ENCODE results near the gene PTPA. TPM values are rescaled to one million over a fixed set of nuclear protein-coding genes. Genes with fewer than 3 reads are reported as not detected.

PTPA gene
- polyA plus RNA-seq, 3 donors = 11.7 to 38.5 (median 12.4) TPM

GRCh38 chr9:129080298-129080600 lies 31.0 kb upstream of the PTPA start:
- peak overlapping the region; percentile 100 for H3K4me2 ChIP-seq (replicated peaks; ENCODE audit: extremely low read depth, low read length, poor library complexity, severe bottlenecking)
- peak overlapping the region; percentile 52 to 93 (median 91) for H3K4me3 ChIP-seq (replicated peaks in 1 of 3; ENCODE audit: low read depth in 2 of 3, low read length in 3 of 3)
- peaks cover 18 to 22% of the 10 kb centered on the region in 2 donors for H3K4me1 ChIP-seq (ENCODE audit: control insufficient read depth in 1 of 2, insufficient read depth in 2 of 2, low read length in 2 of 2)
- DNase-seq = no peak
- Mint-ChIP-seq H3K4me1 (peaks cover 20% of the 10 kb centered on the region), H3K36me3 (peaks cover 6 to 12% of the 10 kb centered on the region in 2 donors), H3K27me3 (ENCODE audit: low read depth in 3 of 3) (peaks cover 0 to 5% (median 2%) of the 10 kb centered on the region in 3 donors), H3K9me3 (no peaks in the 10 kb centered on the region), H3K4me3 (peak overlapping the region; percentile 85 to 88), H3K27ac (peak overlapping the region in 4 of 7 donors; percentile 53 to 88 (median 81))
- no peaks in the 10 kb centered on the region for H3K9me3 ChIP-seq (replicated peaks in 1 of 2; ENCODE audit: control insufficient read depth in 1 of 2, insufficient read depth in 1 of 2, low read length in 2 of 2)
- TF ChIP-seq, protein P1, sequence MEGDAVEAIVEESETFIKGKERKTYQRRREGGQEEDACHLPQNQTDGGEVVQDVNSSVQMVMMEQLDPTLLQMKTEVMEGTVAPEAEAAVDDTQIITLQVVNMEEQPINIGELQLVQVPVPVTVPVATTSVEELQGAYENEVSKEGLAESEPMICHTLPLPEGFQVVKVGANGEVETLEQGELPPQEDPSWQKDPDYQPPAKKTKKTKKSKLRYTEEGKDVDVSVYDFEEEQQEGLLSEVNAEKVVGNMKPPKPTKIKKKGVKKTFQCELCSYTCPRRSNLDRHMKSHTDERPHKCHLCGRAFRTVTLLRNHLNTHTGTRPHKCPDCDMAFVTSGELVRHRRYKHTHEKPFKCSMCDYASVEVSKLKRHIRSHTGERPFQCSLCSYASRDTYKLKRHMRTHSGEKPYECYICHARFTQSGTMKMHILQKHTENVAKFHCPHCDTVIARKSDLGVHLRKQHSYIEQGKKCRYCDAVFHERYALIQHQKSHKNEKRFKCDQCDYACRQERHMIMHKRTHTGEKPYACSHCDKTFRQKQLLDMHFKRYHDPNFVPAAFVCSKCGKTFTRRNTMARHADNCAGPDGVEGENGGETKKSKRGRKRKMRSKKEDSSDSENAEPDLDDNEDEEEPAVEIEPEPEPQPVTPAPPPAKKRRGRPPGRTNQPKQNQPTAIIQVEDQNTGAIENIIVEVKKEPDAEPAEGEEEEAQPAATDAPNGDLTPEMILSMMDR (IDR thresholded peaks at IDR 0.05) = no peak
- H3K27ac ChIP-seq (ENCODE audit: low read depth in 1 of 2, low read length in 2 of 2) = peak overlapping the region; percentile 20 to 46
- intact Hi-C loops (cut with micrococcal nuclease) = loop anchor here in 1 of 2 donors (2.0 kb wide), 2 partner anchors 31 to 43 kb away; partner anchors contain the start of genes CRAT, MIGA2 and PTPA
- peaks cover 11% of the 10 kb centered on the region for H4K20me1 ChIP-seq (ENCODE audit: insufficient read depth, low read length)
- no peaks in the 10 kb centered on the region for H3K27me3 ChIP-seq (ENCODE audit: control insufficient read depth in 2 of 2, insufficient read depth in 2 of 2, low read length in 2 of 2)
- WGBS (ENCODE audit: insufficient coverage) = 10% methylated on average over 9 of the region's 12 CpGs
- H2AFZ ChIP-seq (ENCODE audit: insufficient read depth, low read depth, low read length, poor library complexity, severe bottlenecking) = peak overlapping the region; percentile 78
- H3K9ac ChIP-seq (ENCODE audit: insufficient read depth, low read length, poor library complexity, severe bottlenecking) = peak overlapping the region; percentile 51
- peaks cover 27% of the 10 kb centered on the region for H3K79me2 ChIP-seq (ENCODE audit: insufficient read depth, low read length)
- H3K36me3 ChIP-seq (replicated peaks in 1 of 2; ENCODE audit: control insufficient read depth in 1 of 2, insufficient read depth in 2 of 2, low read length in 2 of 2) = peaks cover 5 to 15% of the 10 kb centered on the region in 2 donors

- peak within 1 kb of the TSS; percentile 79 for H3K9ac ChIP-seq (ENCODE audit: insufficient read depth, low read length, poor library complexity, severe bottlenecking)
- H3K4me3 ChIP-seq (replicated peaks in 1 of 3; ENCODE audit: low read depth in 2 of 3, low read length in 3 of 3) = peak within 1 kb of the TSS; percentile 54 to 93 (median 91)
- peak within 1 kb of the TSS; percentile 63 to 88 (median 79) for H3K27ac Mint-ChIP-seq
- peaks cover 11 to 15% of the 10 kb centered on the region in 2 donors for H3K36me3 Mint-ChIP-seq
- peak within 1 kb of the TSS; percentile 85 to 88 for H3K4me3 Mint-ChIP-seq
- H3K27me3 Mint-ChIP-seq (ENCODE audit: low read depth in 3 of 3) = peaks cover 0 to 5% (median 2%) of the 10 kb centered on the region in 3 donors
- H3K27me3 ChIP-seq (ENCODE audit: control insufficient read depth in 2 of 2, insufficient read depth in 2 of 2, low read length in 2 of 2) = no peaks in the 10 kb centered on the region
- no peaks in the 10 kb centered on the region for H3K9me3 ChIP-seq (replicated peaks in 1 of 2; ENCODE audit: control insufficient read depth in 1 of 2, insufficient read depth in 1 of 2, low read length in 2 of 2)
- TF ChIP-seq, protein P1 (IDR thresholded peaks at IDR 0.05) = no peak
- H3K4me2 ChIP-seq (replicated peaks; ENCODE audit: extremely low read depth, low read length, poor library complexity, severe bottlenecking) = peak within 1 kb of the TSS; percentile 100
- H3K9me3 Mint-ChIP-seq = no peaks in the 10 kb centered on the region
- H3K27ac ChIP-seq (ENCODE audit: low read depth in 1 of 2, low read length in 2 of 2) = peak within 1 kb of the TSS; percentile 64 to 77
- H4K20me1 ChIP-seq (ENCODE audit: insufficient read depth, low read length) = peaks cover 11% of the 10 kb centered on the region
- 0% methylated on average over 69 of the region's 70 CpGs for WGBS (ENCODE audit: insufficient coverage)
- peaks cover 27% of the 10 kb centered on the region for H3K79me2 ChIP-seq (ENCODE audit: insufficient read depth, low read length)
- peaks cover 18 to 22% of the 10 kb centered on the region in 2 donors for H3K4me1 ChIP-seq (ENCODE audit: control insufficient read depth in 1 of 2, insufficient read depth in 2 of 2, low read length in 2 of 2)
- H3K36me3 ChIP-seq (replicated peaks in 1 of 2; ENCODE audit: control insufficient read depth in 1 of 2, insufficient read depth in 2 of 2, low read length in 2 of 2) = peaks cover 10 to 20% of the 10 kb centered on the region in 2 donors
- H2AFZ ChIP-seq (ENCODE audit: insufficient read depth, low read depth, low read length, poor library complexity, severe bottlenecking) = peak within 1 kb of the TSS; percentile 96
- DNase-seq = peak; percentile 99
- intact Hi-C loops (cut with micrococcal nuclease) = loop anchor here in 1 of 2 donors (2.0 kb wide), 2 partner anchors 30 to 44 kb away; partner anchors contain the start of genes CRAT, MIGA2 and PTPA
- H3K4me1 Mint-ChIP-seq = peaks cover 20% of the 10 kb centered on the region
Measured at GRCh38 chr9:129080601-129081387, 30.4 kb upstream of the PTPA start, which contains the start of gene DOLPP1. TSS of gene DOLPP1 (plus strand) at chr9:129081111. CDS start at chr9:129081132, 21 bp downstream.

All from CD14-positive monocyte (primary cell).